ENCODE measurements around the gene GMEB2.
"Not testable (repeated sequence)": the region's sequence is repeated elsewhere in the genome, so short reads cannot be mapped to it uniquely, and the experiment has no call there.

DNA sequence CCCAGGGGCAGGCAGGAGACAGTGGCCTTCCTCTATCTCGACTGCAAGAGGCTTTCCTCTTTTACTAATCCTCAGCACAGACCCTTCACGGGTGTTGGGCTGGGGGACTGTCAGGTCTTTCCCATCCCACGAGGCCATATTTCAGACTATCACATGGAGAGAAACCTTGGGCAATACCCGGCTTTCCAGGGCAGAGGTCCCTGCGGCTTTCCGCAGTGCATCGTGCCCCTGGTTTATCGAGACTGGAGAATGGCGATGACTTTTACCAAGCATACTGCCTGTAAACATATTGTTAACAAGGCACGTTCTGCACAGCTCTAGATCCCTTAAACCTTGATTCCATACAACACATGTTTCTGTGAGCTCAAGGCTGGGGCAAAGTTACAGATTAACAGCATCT, 33.3 kb upstream of the GMEB2 start:
- not testable (repeated sequence) for TF ChIP-seq SP1 (IDR thresholded peaks at IDR 0.05); L3MBTL2 (conservative IDR thresholded peaks at IDR 0.05); FOXM1 (IDR thresholded peaks at IDR 0.05; ENCODE audit: borderline replicate concordance); SUZ12 (IDR thresholded peaks at IDR 0.05); FOXA1 (IDR thresholded peaks at IDR 0.05); LEF1 (IDR thresholded peaks at IDR 0.05; ENCODE audit: borderline replicate concordance)
